GM23248 (cell line): Measurements from ENCODE around the gene PLAC8. TPM values are rescaled to one million over a fixed set of nuclear protein-coding genes. Genes with fewer than 3 reads are reported as not detected.
"Not testable (repeated sequence)": the region's sequence is repeated elsewhere in the genome, so short reads cannot be mapped to it uniquely, and the experiment has no call there.

Source experiments
- DNase-seq: peaks from one replicate; pipeline ENCODE4 v3.0.0-alpha.2; 2015
- H2AFZ ChIP-seq: fragments of 200-600 bp; sonication (generic); 2 replicates; pipeline ENCODE4 v1.6.1; 2016; ENCODE audit warnings: antibody characterized with exemption
- H3F3A ChIP-seq: fragments of 200-600 bp; sonication (generic); 2 replicates; pipeline ENCODE4 v1.6.1; 2016; ENCODE audit warnings: mild to moderate bottlenecking, antibody characterized with exemption, mixed run types; ENCODE audit not compliant: insufficient read depth
- H3K27ac ChIP-seq: fragments of 200-600 bp; sonication (generic); 2 replicates; pipeline ENCODE4 v1.5.1; 2016; ENCODE audit warnings: mild to moderate bottlenecking
- H3K27me3 ChIP-seq: fragments of 200-600 bp; sonication (generic); replicated peaks from 2 replicates; pipeline ENCODE4 v1.6.1; 2016; ENCODE audit warnings: mild to moderate bottlenecking; ENCODE audit not compliant: insufficient read depth
- H3K36me3 ChIP-seq: fragments of 200-600 bp; sonication (generic); 2 replicates; pipeline ENCODE4 v1.6.1; 2016; ENCODE audit warnings: low read depth, mild to moderate bottlenecking
- H3K4me1 ChIP-seq: fragments of 200-600 bp; sonication (generic); 2 replicates; pipeline ENCODE4 v1.6.1; 2016; ENCODE audit warnings: mild to moderate bottlenecking; ENCODE audit not compliant: insufficient read depth
- H3K4me2 ChIP-seq: fragments of 200-600 bp; sonication (generic); one replicate; pipeline ENCODE4 v1.6.1; 2016; ENCODE audit warnings: mild to moderate bottlenecking; ENCODE audit not compliant: unreplicated experiment
- H3K4me3 ChIP-seq: fragments of 200-600 bp; sonication (generic); 2 replicates; pipeline ENCODE4 v1.5.1; 2016; ENCODE audit warnings: mild to moderate bottlenecking
- H3K79me2 ChIP-seq: fragments of 200-600 bp; sonication (generic); 2 replicates; pipeline ENCODE4 v1.6.1; 2016; ENCODE audit warnings: mild to moderate bottlenecking; ENCODE audit not compliant: insufficient read depth
- H3K9ac ChIP-seq: fragments of 200-600 bp; sonication (generic); 2 replicates; pipeline ENCODE4 v1.6.1; 2016; ENCODE audit warnings: mild to moderate bottlenecking
- H3K9me2 ChIP-seq: fragments of 200-600 bp; sonication (generic); 2 replicates; pipeline ENCODE4 v1.6.1; 2016; ENCODE audit warnings: mixed run types, mild to moderate bottlenecking, moderate library complexity; ENCODE audit not compliant: insufficient read depth
- H3K9me3 ChIP-seq: fragments of 200-600 bp; sonication (generic); one replicate; pipeline ENCODE4 v1.6.1; 2017; ENCODE audit warnings: low read depth
- H4K20me1 ChIP-seq: fragments of 200-600 bp; sonication (generic); 2 replicates; pipeline ENCODE4 v1.6.0; 2016; ENCODE audit not compliant: insufficient read depth
- EZH2 ChIP-seq: fragments of 200-600 bp; sonication (generic); IDR thresholded peaks from 2 replicates; pipeline ENCODE4 v1.6.1; 2018; ENCODE audit warnings: antibody characterized with exemption, mild to moderate bottlenecking; ENCODE audit not compliant: insufficient read depth, poor library complexity, severe bottlenecking
- EZH2phosphoT487 ChIP-seq: fragments of 200-600 bp; sonication (generic); IDR thresholded peaks from 2 replicates; pipeline ENCODE4 v1.6.1; 2018; ENCODE audit warnings: antibody characterized with exemption, moderate library complexity, mild to moderate bottlenecking, low read depth; ENCODE audit not compliant: insufficient read depth
- WGBS, 2 experiments: methylation state at CpG; one replicate each; pipeline ENCODE4 v1.1.6; 2015 to 2017; ENCODE audit warnings: low lambda C conversion rate in 2 of 2, low coverage in 1 of 2; ENCODE audit errors: missing lambda C conversion rate in 2 of 2; 5-methylcytosine and 5-hydroxymethylcytosine counted together
- in situ Hi-C: fragments of 300-500 bp; cut with MboI; formaldehyde crosslinking; loops from 2 replicates; pipeline ENCODE4 v1.15.0; 2020
- polyA plus RNA-seq: library from polyadenylated mRNA; unstranded; fragments of >200 nt; fragmentation: Nextera tagmentation; extraction: Ambion mirVana; gene quantifications from 2 replicates; pipeline ENCODE4 v1.2.1, GENCODE V29; 2016
- total RNA-seq: library from RNA; depleted of rRNA; stranded (reverse); fragments of >200 nt; shearing (Covaris generic); gene quantifications from 2 replicates; pipeline ENCODE4 v1.2.3, GENCODE V29; 2014

PLAC8 gene
- total and polyA plus RNA-seq, 2 experiments from 2014 or later: 0.40 TPM; not detected in 1

DNA sequence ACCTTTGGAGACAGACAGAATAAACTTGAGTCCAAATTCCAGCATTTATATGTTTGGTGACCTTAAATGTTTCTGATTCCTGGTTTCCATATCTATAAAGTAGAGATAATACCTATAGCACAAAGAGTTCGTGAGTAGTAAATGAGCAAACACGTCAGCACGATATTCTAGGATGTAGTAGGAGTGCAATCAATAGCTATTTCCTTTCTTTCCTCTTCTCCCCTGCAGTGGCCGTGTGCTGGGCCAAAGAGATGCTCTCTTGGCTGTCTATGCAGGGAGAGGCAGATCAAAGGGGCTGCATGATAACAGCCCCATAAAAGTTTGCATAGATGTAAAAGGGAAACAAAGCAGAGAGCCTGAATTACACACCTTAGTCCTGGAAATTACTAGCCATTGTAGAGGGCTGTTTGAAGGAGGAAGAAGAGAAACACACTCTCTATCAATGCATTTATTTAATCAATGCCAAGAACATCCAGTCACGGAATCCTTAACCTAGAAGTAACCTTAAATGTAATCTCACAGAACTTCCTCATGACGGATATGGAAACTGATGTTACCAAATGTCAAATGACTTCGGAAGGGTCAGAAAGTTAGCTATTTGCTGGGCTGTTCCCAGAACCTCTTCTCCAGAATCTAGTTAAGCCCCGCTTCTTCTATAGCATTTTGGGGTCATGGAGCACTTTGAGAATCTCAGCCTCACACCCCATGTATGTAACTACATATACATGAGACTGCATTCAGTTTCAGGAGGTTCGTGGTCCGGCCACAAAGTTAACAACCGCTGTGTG is 35.5 kb upstream of the PLAC8 start:
- 72 to 76% methylated on average over 11 of the region's 11 CpGs for WGBS, 2 experiments
- H3K4me1 ChIP-seq: no peaks in the 10 kb centered on the region
- H2AFZ ChIP-seq: no peak overlapping the region
- H3K4me2 ChIP-seq: no peak overlapping the region
- DNase-seq: no peak
- no peak overlapping the region for H3K9ac ChIP-seq
- H3K36me3 ChIP-seq: no peaks in the 10 kb centered on the region
- H3K9me3 ChIP-seq: no peaks in the 10 kb centered on the region
- in situ Hi-C loops: no loop called here
- H3F3A ChIP-seq: no peaks in the 10 kb centered on the region
- no peak overlapping the region for H3K4me3 ChIP-seq
- no peaks in the 10 kb centered on the region for H3K9me2 ChIP-seq
- H3K79me2 ChIP-seq: no peaks in the 10 kb centered on the region
- no peaks in the 10 kb centered on the region for H4K20me1 ChIP-seq
- H3K27me3 ChIP-seq: no peaks in the 10 kb centered on the region; the same call in none of the 2 replicates
- no peak overlapping the region for H3K27ac ChIP-seq
- no peak for TF ChIP-seq EZH2
- TF ChIP-seq EZH2phosphoT487: no peak

DNA sequence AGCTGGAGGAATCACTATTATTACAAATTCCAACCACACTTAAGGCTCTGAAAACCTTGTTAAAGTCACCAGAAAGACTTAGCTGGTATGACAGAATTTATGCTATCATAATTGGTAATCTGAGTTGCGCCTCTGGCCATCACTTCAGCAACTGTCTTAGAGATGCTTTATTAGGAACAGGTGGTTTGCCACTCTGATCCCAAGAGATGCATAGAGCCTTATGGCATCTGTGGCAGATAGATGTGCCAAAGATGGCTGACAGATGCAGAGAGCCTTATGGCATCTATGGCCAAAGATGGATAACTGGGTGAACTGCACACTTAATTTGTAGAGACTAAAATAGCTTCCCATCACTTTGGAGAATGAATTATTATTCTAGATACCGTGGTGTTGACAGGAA is 32.3 kb upstream of the PLAC8 start:
- DNase-seq: no peak
- no peaks in the 10 kb centered on the region for H3F3A ChIP-seq
- no peaks in the 10 kb centered on the region for H3K79me2 ChIP-seq
- H3K9ac ChIP-seq: no peak overlapping the region
- no peaks in the 10 kb centered on the region for H3K9me2 ChIP-seq
- no peaks in the 10 kb centered on the region for H3K9me3 ChIP-seq
- H3K36me3 ChIP-seq: no peaks in the 10 kb centered on the region
- no peak overlapping the region for H3K4me2 ChIP-seq
- H4K20me1 ChIP-seq: no peaks in the 10 kb centered on the region
- no peak overlapping the region for H2AFZ ChIP-seq
- TF ChIP-seq EZH2phosphoT487 (no peak), EZH2 (no peak)
- no peaks in the 10 kb centered on the region; the same call in none of the 2 replicates for H3K27me3 ChIP-seq
- no peaks in the 10 kb centered on the region for H3K4me1 ChIP-seq
- in situ Hi-C loops: no loop called here
- H3K4me3 ChIP-seq: no peak overlapping the region
- WGBS, 2 experiments: 53 to 74% methylated on average over 2 of the region's 2 CpGs
- H3K27ac ChIP-seq: no peak overlapping the region

DNA sequence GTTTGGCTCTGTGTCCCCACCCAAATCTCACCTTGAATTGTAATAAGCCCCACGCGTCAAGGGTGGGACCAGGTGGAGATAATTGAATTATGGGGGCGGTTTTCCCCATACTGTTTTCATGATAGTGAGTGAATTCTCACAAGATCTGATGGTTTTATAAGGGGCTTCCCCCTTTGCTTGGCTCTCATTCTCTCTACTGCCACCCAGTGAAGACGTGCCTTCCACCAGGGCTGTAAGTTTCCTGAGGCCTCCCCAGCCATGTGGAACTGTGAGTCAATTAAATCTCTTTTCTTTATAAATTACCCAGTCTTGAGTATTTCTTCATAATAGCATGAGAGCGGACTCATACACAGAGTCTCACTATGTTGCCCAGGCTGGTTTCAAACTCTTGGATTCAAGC is 31.2 kb upstream of the PLAC8 start:
- H3K79me2 ChIP-seq, H2AFZ ChIP-seq, H3K9ac ChIP-seq, H3K9me2 ChIP-seq, H3K27ac ChIP-seq, H3K4me2 ChIP-seq, H4K20me1 ChIP-seq, H3K36me3 ChIP-seq, in situ Hi-C loops, H3F3A ChIP-seq, H3K27me3 ChIP-seq, DNase-seq, H3K9me3 ChIP-seq, H3K4me1 ChIP-seq, H3K4me3 ChIP-seq: not testable (repeated sequence)
- WGBS, 2 experiments: 57 to 59% methylated on average over 5 of the region's 5 CpGs

DNA sequence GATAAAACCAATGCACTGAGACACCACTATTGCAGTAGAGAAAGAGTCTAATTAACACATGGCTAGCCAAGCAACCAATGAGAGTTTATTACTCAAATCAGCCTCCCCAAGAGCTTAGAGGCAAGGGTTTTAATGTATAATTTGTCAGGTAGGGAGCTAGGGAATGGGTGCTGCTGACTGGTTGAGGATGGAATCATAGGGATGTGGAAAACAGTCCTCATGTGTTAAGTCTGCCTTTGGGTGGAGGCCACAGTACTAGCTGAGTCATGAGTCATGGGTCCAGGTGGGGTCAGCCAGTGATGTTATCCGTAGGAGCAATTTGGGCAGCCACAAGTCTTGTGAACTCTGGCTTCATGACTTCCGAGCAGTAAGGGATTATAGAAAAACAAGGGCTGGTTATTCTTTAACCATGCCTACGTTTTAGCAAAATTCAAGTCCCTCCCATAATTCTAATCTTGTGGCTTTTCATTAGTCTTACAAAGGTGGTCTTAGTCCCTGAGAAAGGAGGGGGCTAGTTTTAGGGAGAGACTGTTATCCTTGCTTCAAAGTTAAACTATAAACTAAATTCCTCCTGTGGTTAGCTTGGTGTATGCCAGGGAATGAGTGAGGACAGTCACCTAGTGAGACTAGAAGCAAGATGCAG is 25.1 kb upstream of the PLAC8 start:
- no peak overlapping the region for H3K9ac ChIP-seq
- WGBS, 2 experiments: 55 to 63% methylated on average over 3 of the region's 3 CpGs
- H4K20me1 ChIP-seq: no peaks in the 10 kb centered on the region
- H2AFZ ChIP-seq: no peak overlapping the region
- no peaks in the 10 kb centered on the region for H3K9me3 ChIP-seq
- H3K79me2 ChIP-seq: no peaks in the 10 kb centered on the region
- no peaks in the 10 kb centered on the region for H3K9me2 ChIP-seq
- no peak overlapping the region for H3K27ac ChIP-seq
- no peak for TF ChIP-seq EZH2
- no peak for TF ChIP-seq EZH2phosphoT487
- no peak overlapping the region for H3K4me2 ChIP-seq
- no peaks in the 10 kb centered on the region for H3K27me3 ChIP-seq
- no peak overlapping the region for H3K4me3 ChIP-seq
- DNase-seq: no peak
- in situ Hi-C loops: no loop called here
- H3F3A ChIP-seq: no peaks in the 10 kb centered on the region
- H3K36me3 ChIP-seq: no peaks in the 10 kb centered on the region
- H3K4me1 ChIP-seq: no peaks in the 10 kb centered on the region
